HepG2 (cell line): ENCODE results near the gene ASIC2. TPM values are rescaled to one million over a fixed set of nuclear protein-coding genes. Genes with fewer than 3 reads are reported as not detected.

Experiments used
- ATAC-seq: fragments of 200-7000 bp; cut with Tn5 transposase; 3 replicates; pipeline ENCODE4 v1.9.1; 2020; ENCODE audit warnings: mild to moderate bottlenecking, moderate library complexity
- BruUV-seq: library from RNA; stranded (reverse); fragments of 400-500 nt; replicated peaks from 2 replicates; lab custom pipeline; 2021; lab: Mats Ljungman, UMichigan
- CTCF ChIA-PET: fragments of 300-600 bp; formaldehyde crosslinking; extraction: SDS; loops from one replicate; lab custom pipeline; 2021; ENCODE audit warnings: low total read pairs, inconsistent platforms, low intra/inter-chr PET ratio; lab: Yijun Ruan, JAX
- POLR2A ChIA-PET: fragments of 350-600 bp; sonication (Branson Sonifier 250); formaldehyde crosslinking; loops from one replicate; lab custom pipeline; 2020; ENCODE audit warnings: antibody characterized with exemption, inconsistent platforms; lab: Yijun Ruan, JAX
- DNase-seq: peaks from one replicate; pipeline ENCODE4 v3.0.0-alpha.2; 2015; ENCODE audit warnings: low spot score
- FAIRE-seq: peaks from 3 replicates; lab custom pipeline; 2011; peaks lifted over from hg19 to GRCh38; lab: Jason Lieb, UNC
- H2AFZ ChIP-seq: one replicate; pipeline ENCODE4 v1.6.1; 2011; ENCODE audit warnings: low read length, inconsistent platforms
- H3K27ac ChIP-seq: fragments of 300-600 bp; 3 replicates; pipeline ENCODE4 v1.8.0; 2011; ENCODE audit warnings: mixed run types, mild to moderate bottlenecking, mixed read lengths, low read length, inconsistent platforms; ENCODE audit not compliant: insufficient read depth; ENCODE audit errors: extremely low read length
- H3K27me3 ChIP-seq, 2 experiments: fragments of 200-600 bp in 1 of 2; 2 replicates in 1 of 2; 3 replicates in 1 of 2; pipeline versions ENCODE4 v1.6.0 to v1.8.0; 2011; ENCODE audit warnings: low read length in 2 of 2, mild to moderate bottlenecking in 2 of 2, moderate library complexity in 2 of 2, inconsistent platforms in 1 of 2; ENCODE audit not compliant: insufficient read depth in 2 of 2, control insufficient read depth in 1 of 2
- H3K36me3 ChIP-seq, 2 experiments: fragments of 200-600 bp in 1 of 2; replicated peaks in 1 of 2; 2 replicates in 1 of 2; 3 replicates in 1 of 2; pipeline versions ENCODE4 v1.5.1 to v1.8.0; 2011; ENCODE audit warnings: low read length in 2 of 2, inconsistent platforms in 1 of 2; ENCODE audit not compliant: insufficient read depth in 2 of 2, control insufficient read depth in 1 of 2
- H3K4me1 ChIP-seq: 2 replicates; pipeline ENCODE4 v1.5.1; 2012; ENCODE audit warnings: low read length, inconsistent platforms; ENCODE audit not compliant: insufficient read depth
- H3K4me2 ChIP-seq: 2 replicates; pipeline ENCODE4 v1.6.0; 2011; ENCODE audit warnings: low read depth, low read length, inconsistent platforms
- H3K4me3 ChIP-seq, 3 experiments: fragments of 200-600 bp in 1 of 3; sonication (generic), shearing (Covaris generic) in 1 of 3; replicated peaks in 1 of 3; 2 replicates each; pipeline ENCODE4 v1.5.1; 2011 to 2016; ENCODE audit warnings: low read length in 3 of 3, inconsistent platforms in 2 of 3, low read depth in 2 of 3, mild to moderate bottlenecking in 2 of 3, control low read depth in 1 of 3, mixed read lengths in 1 of 3; ENCODE audit not compliant: insufficient read depth in 1 of 3
- H3K79me2 ChIP-seq: one replicate; pipeline ENCODE4 v1.6.1; 2011; ENCODE audit warnings: low read length, inconsistent platforms; ENCODE audit not compliant: insufficient read depth
- H3K9ac ChIP-seq: 2 replicates; pipeline ENCODE4 v1.6.0; 2011; ENCODE audit warnings: mild to moderate bottlenecking, low read depth, low read length, inconsistent platforms; ENCODE audit not compliant: insufficient read depth
- H3K9me3 ChIP-seq: 2 replicates; pipeline ENCODE4 v1.5.1; 2012; ENCODE audit warnings: mild to moderate bottlenecking, low read length
- H4K20me1 ChIP-seq: 2 replicates; pipeline ENCODE4 v1.6.0; 2011; ENCODE audit warnings: inconsistent platforms, mild to moderate bottlenecking, low read length, moderate library complexity; ENCODE audit not compliant: insufficient read depth
- ATM ChIP-seq: fragments of 450-650 bp; IDR thresholded peaks from 2 replicates; pipeline ENCODE4 v1.7.1; 2017; ENCODE audit warnings: mild to moderate bottlenecking, borderline replicate concordance
- CENPT ChIP-seq: sonication (generic); formaldehyde crosslinking; IDR thresholded peaks from 2 replicates; pipeline ENCODE4 v1.8.0; 2022; ENCODE audit warnings: low read depth, mild to moderate bottlenecking, moderate library complexity, missing genetic modification reagents
- MIER3 ChIP-seq: IDR thresholded peaks from 2 replicates; pipeline ENCODE4 v1.6.1; 2016; ENCODE audit warnings: missing compliant biosample characterization, borderline replicate concordance
- PHF8 ChIP-seq: sonication (generic); formaldehyde crosslinking; IDR thresholded peaks from 2 replicates; pipeline ENCODE4 v1.5.0; 2020; ENCODE audit warnings: missing genetic modification reagents
- PRPF4 ChIP-seq: fragments of 200-400 bp; formaldehyde crosslinking; IDR thresholded peaks from 2 replicates; pipeline ENCODE4 v1.6.1; 2016; ENCODE audit warnings: low read length, low read depth; ENCODE audit not compliant: poor library complexity, severe bottlenecking
- RELA ChIP-seq: sonication (generic); formaldehyde crosslinking; IDR thresholded peaks from 2 replicates; pipeline ENCODE4 v1.4.0; 2020; ENCODE audit warnings: missing genetic modification reagents
- SMC3 ChIP-seq: IDR thresholded peaks from 2 replicates; pipeline ENCODE4 v1.6.1; 2011; ENCODE audit warnings: low read length, improper control_type of control experiment
- STAG1 ChIP-seq: sonication (generic); formaldehyde crosslinking; IDR thresholded peaks from 2 replicates; pipeline ENCODE4 v1.4.0; 2020; ENCODE audit warnings: missing genetic modification reagents
- TBX3 ChIP-seq: fragments of 450-650 bp; IDR thresholded peaks from 2 replicates; pipeline ENCODE4 v1.6.1; 2017; ENCODE audit warnings: antibody characterized with exemption, mild to moderate bottlenecking, inconsistent platforms, borderline replicate concordance
- TEAD2 ChIP-seq: sonication (generic); formaldehyde crosslinking; IDR thresholded peaks from 2 replicates; pipeline ENCODE4 v1.9.0; 2021; ENCODE audit warnings: missing genetic modification reagents
- ZBTB7A ChIP-seq: sonication (generic); formaldehyde crosslinking; IDR thresholded peaks from 2 replicates; pipeline ENCODE4 v1.8.0; 2022; ENCODE audit warnings: mild to moderate bottlenecking, missing genetic modification reagents
- ZNF143 ChIP-seq: sonication (generic); formaldehyde crosslinking; IDR thresholded peaks from 2 replicates; pipeline ENCODE4 v1.4.0; 2020; ENCODE audit warnings: missing genetic modification reagents
- ZSCAN29 ChIP-seq: sonication (generic); formaldehyde crosslinking; conservative IDR thresholded peaks from 2 replicates; pipeline ENCODE4 v1.4.0; 2020; ENCODE audit warnings: mild to moderate bottlenecking, missing genetic modification reagents
- ZSCAN9 ChIP-seq: IDR thresholded peaks from 2 replicates; pipeline ENCODE4 v1.6.1; 2016; ENCODE audit warnings: borderline replicate concordance
- WGBS: methylation state at CpG from one replicate; pipeline ENCODE4 v1.1.6; 2017; ENCODE audit warnings: low lambda C conversion rate; 5-methylcytosine and 5-hydroxymethylcytosine counted together
- in situ Hi-C: cut with HindIII; loops from 2 replicates; pipeline ENCODE4 v1.10.0; 2017; ENCODE audit warnings: low pct_unique_long_range_greater_than_20kb; ENCODE audit not compliant: extremely low pct_ligation_motif_present
- intact Hi-C: fragments of 100-400 bp; cut with micrococcal nuclease; formaldehyde crosslinking; loops from one replicate; pipeline ENCODE4 v1.10.0; 2022; ENCODE audit not compliant: unreplicated experiment
- polyA plus RNA-seq, 8 experiments: library from polyadenylated mRNA; depleted of rRNA in 3 of 8; stranded (reverse) in 7 of 8; unstranded in 1 of 8; fragments of >200 nt; fragmentation: Illumina TruSeq in 4 of 8; extraction: Trizol in 4 of 8; gene quantifications; 2 replicates each; pipeline versions ENCODE4 v1.2.1 to v1.2.3, GENCODE V29; 2011 to 2016; ENCODE audit warnings: low read depth in 4 of 8, missing spikeins in 1 of 8, mixed read lengths in 1 of 8; ENCODE audit not compliant: insufficient read depth in 1 of 8
- total RNA-seq, 5 experiments: library from RNA; depleted of rRNA; stranded (reverse); fragments of >200 nt; fragmentation: Illumina TruSeq; extraction: Trizol; gene quantifications; 2 replicates each; pipeline ENCODE4 v1.2.3, GENCODE V29; 2016; ENCODE audit warnings: low read depth in 1 of 5
- TF ChIP-seq, protein P1 (sequence below), 2 experiments: sonication (generic) in 1 of 2; formaldehyde crosslinking in 1 of 2; IDR thresholded peaks; 2 replicates each; pipeline versions ENCODE4 v1.4.0 to v1.6.1; 2016 to 2020; ENCODE audit warnings: borderline replicate concordance in 1 of 2, low read depth in 1 of 2, mild to moderate bottlenecking in 1 of 2, missing genetic modification reagents in 1 of 2
- TF ChIP-seq, protein P2 (sequence below): sonication (generic); formaldehyde crosslinking; IDR thresholded peaks from 2 replicates; pipeline ENCODE4 v1.5.1; 2020; ENCODE audit warnings: mild to moderate bottlenecking, missing genetic modification reagents, borderline replicate concordance
- TF ChIP-seq, protein P3 (sequence below): sonication (generic); formaldehyde crosslinking; IDR thresholded peaks from 2 replicates; pipeline ENCODE4 v1.4.0; 2020; ENCODE audit warnings: missing genetic modification reagents, borderline replicate concordance

ASIC2 gene
- total and polyA plus RNA-seq, 2 of the 13 experiments (the other 11 are each of a cell fraction or from before 2014, with no cell fraction given) = not detected

DNA sequence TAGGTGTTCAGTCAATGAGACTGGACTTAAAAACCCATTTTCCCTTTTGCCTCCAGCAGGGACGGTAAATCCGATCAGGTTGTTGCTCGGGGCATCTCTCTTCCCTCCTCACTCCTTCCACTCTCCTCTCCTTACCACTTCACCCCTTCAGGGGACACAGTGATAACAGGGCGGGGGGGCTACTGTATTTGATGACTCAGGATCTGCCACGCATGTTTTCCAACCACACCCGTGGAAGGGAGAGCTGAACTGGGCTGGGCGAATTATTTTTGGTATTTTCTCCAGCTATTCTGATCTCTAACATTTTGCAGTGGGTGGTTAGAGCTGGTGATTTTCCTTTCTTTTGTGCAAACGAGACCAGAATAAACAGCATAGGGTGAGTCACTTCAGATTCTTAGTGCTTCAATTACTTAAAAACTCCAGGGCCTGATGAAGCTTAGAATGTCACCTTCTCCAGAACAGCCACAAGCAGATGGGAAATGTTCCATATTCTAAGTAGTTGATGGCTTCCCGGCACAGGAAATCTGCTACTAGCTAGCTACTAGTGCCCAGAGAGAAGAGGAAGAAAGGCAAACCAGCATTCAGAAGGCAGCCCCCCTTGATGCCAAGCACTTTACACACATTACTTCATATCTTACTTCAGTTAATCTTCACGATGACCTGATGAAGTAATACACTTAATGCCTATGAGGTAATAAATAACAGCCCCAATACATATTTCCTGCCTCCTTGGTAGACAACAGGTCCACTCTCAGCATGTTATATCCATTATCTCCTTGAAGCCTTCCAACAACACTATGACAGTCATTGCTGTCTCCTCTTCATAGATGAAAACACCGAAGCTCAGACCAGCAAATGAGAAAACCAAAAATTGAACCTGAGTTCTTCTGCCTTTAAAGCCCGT, 74.1 kb downstream of the ASIC2 start:
- WGBS = 16% methylated on average over 12 of the region's 12 CpGs
- DNase-seq (no peak), ATAC-seq (no peak), FAIRE-seq (no peak)
- H3K36me3 ChIP-seq = no peaks in the 10 kb centered on the region
- H3K4me1 ChIP-seq = no peaks in the 10 kb centered on the region
- H3K4me3 ChIP-seq = no peak overlapping the region
- BruUV-seq = no TSS peak
- H3K27ac ChIP-seq = no peak overlapping the region
- no peak overlapping the region for H2AFZ ChIP-seq
- H3K9ac ChIP-seq = no peak overlapping the region
- H3K9me3 ChIP-seq = no peaks in the 10 kb centered on the region
- no peak for TF ChIP-seq ZSCAN9 (CRISPR knock-in tag)
- no peak for TF ChIP-seq ZSCAN29 (CRISPR knock-in tag)
- TF ChIP-seq, protein P1, sequence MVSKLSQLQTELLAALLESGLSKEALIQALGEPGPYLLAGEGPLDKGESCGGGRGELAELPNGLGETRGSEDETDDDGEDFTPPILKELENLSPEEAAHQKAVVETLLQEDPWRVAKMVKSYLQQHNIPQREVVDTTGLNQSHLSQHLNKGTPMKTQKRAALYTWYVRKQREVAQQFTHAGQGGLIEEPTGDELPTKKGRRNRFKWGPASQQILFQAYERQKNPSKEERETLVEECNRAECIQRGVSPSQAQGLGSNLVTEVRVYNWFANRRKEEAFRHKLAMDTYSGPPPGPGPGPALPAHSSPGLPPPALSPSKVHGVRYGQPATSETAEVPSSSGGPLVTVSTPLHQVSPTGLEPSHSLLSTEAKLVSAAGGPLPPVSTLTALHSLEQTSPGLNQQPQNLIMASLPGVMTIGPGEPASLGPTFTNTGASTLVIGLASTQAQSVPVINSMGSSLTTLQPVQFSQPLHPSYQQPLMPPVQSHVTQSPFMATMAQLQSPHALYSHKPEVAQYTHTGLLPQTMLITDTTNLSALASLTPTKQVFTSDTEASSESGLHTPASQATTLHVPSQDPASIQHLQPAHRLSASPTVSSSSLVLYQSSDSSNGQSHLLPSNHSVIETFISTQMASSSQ (IDR thresholded peaks at IDR 0.05; ENCODE audit: low read depth) = no peak
- TF ChIP-seq, protein P1 (CRISPR knock-in tag; IDR thresholded peaks at IDR 0.05; ENCODE audit: borderline replicate concordance) = no peak
- no peak for TF ChIP-seq ATM
- TF ChIP-seq ZBTB7A (CRISPR knock-in tag) = no peak
- TF ChIP-seq, protein P2, sequence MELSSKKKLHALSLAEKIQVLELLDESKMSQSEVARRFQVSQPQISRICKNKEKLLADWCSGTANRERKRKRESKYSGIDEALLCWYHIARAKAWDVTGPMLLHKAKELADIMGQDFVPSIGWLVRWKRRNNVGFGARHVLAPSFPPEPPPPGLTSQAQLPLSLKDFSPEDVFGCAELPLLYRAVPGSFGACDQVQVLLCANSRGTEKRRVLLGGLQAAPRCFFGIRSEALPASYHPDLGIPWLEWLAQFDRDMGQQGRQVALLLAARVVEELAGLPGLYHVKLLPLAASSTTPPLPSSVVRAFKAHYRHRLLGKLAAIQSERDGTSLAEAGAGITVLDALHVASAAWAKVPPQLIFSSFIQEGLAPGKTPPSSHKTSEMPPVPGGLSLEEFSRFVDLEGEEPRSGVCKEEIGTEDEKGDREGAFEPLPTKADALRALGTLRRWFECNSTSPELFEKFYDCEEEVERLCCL (CRISPR knock-in tag) = no peak
- no peak for TF ChIP-seq MIER3 (CRISPR knock-in tag)
- TF ChIP-seq CENPT (CRISPR knock-in tag) = no peak
- TF ChIP-seq RELA = no peak
- TF ChIP-seq, protein P3, sequence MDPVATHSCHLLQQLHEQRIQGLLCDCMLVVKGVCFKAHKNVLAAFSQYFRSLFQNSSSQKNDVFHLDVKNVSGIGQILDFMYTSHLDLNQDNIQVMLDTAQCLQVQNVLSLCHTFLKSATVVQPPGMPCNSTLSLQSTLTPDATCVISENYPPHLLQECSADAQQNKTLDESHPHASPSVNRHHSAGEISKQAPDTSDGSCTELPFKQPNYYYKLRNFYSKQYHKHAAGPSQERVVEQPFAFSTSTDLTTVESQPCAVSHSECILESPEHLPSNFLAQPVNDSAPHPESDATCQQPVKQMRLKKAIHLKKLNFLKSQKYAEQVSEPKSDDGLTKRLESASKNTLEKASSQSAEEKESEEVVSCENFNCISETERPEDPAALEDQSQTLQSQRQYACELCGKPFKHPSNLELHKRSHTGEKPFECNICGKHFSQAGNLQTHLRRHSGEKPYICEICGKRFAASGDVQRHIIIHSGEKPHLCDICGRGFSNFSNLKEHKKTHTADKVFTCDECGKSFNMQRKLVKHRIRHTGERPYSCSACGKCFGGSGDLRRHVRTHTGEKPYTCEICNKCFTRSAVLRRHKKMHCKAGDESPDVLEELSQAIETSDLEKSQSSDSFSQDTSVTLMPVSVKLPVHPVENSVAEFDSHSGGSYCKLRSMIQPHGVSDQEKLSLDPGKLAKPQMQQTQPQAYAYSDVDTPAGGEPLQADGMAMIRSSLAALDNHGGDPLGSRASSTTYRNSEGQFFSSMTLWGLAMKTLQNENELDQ (CRISPR knock-in tag) = no peak
- no peak for TF ChIP-seq PHF8 (CRISPR knock-in tag)
- TF ChIP-seq ZNF143 = no peak
- TF ChIP-seq PRPF4 = no peak
- TF ChIP-seq TBX3 = no peak
- TF ChIP-seq SMC3 = no peak
- TF ChIP-seq TEAD2 (CRISPR knock-in tag) = no peak
- TF ChIP-seq STAG1 = no peak
- no peaks in the 10 kb centered on the region for H3K79me2 ChIP-seq
- no peaks in the 10 kb centered on the region for H4K20me1 ChIP-seq
- ChIA-PET CTCF (no interaction called here), POLR2A (no interaction called here)
- in situ Hi-C loops = no loop called here
- peaks cover 1 to 6% of the 10 kb centered on the region in 2 experiments; a peak in 2 of 5 replicates for H3K27me3 ChIP-seq
- intact Hi-C loops = no loop called here
- H3K4me2 ChIP-seq = no peak overlapping the region
